Measurements from ENCODE around the gene GMEB1. TPM values are rescaled to one million over a fixed set of nuclear protein-coding genes. Genes with fewer than 3 reads are reported as not detected.
"Not testable (repeated sequence)": the region's sequence is repeated elsewhere in the genome, so short reads cannot be mapped to it uniquely, and the experiment has no call there.

Gene GMEB1
- total and polyA plus RNA-seq, 7 donors = 5.3 to 12.8 (median 10.9) TPM

DNA sequence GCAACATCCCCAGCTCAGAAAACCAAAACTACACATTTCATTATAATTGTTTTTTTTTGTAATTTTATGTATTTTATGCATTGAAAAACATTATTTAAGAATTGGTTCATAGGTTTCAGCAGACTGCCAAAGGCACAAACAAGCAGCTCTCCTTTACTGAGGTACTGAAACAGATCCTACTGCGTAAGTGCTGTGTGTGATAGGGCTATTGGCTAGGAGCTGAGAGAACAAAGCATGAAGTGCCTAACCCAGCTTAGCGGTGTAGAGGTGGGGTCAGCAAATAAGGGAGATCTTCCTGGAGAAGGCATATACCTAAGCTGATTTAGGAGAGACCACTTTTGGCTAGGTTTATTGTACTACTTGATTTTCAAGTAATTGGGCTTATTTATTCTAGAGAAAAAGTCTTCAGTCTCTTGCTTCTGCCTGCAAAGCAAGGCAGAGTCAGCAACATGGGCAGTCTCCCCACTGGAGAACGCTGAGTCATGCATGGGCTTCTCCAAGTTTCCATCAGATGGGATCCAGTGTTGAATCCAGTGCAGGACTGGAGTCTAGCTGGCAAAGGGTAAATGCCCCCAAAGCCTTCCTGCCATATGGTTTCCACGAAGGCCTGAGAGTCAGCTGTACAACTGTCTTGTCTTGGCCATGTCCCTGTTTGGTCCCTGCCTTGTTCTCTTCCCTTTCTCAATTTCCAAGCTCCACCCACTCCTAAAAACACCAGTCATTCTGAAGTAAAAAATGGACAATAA lies 50.2 kb downstream of the GMEB1 start:
- Histone ChIP-seq H3K36me3 (ENCODE audit: insufficient read depth in 1 of 2, low read depth in 1 of 2) (peaks cover 0 to 13% of the 10 kb centered on the region in 2 donors), H3K27me3 (ENCODE audit: insufficient read depth in 3 of 3, low read length in 2 of 3) (no peaks in the 10 kb centered on the region), H3K4me1 (peaks cover 7% of the 10 kb centered on the region), H3K9me3 (no peaks in the 10 kb centered on the region), H3K4me3 (no peak overlapping the region), H3K27ac (no peak overlapping the region)
- peak; percentile 36 to 52 (median 44) for ATAC-seq
- intact Hi-C loops (cut with DNase I) = no loop called here
- TF ChIP-seq, protein P1, sequence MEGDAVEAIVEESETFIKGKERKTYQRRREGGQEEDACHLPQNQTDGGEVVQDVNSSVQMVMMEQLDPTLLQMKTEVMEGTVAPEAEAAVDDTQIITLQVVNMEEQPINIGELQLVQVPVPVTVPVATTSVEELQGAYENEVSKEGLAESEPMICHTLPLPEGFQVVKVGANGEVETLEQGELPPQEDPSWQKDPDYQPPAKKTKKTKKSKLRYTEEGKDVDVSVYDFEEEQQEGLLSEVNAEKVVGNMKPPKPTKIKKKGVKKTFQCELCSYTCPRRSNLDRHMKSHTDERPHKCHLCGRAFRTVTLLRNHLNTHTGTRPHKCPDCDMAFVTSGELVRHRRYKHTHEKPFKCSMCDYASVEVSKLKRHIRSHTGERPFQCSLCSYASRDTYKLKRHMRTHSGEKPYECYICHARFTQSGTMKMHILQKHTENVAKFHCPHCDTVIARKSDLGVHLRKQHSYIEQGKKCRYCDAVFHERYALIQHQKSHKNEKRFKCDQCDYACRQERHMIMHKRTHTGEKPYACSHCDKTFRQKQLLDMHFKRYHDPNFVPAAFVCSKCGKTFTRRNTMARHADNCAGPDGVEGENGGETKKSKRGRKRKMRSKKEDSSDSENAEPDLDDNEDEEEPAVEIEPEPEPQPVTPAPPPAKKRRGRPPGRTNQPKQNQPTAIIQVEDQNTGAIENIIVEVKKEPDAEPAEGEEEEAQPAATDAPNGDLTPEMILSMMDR (IDR thresholded peaks at IDR 0.05) = no peak
- no peak for DNase-seq
- WGBS, 3 donors = 49 to 59% (median 52%) methylated on average over 4 of the region's 4 CpGs

DNA sequence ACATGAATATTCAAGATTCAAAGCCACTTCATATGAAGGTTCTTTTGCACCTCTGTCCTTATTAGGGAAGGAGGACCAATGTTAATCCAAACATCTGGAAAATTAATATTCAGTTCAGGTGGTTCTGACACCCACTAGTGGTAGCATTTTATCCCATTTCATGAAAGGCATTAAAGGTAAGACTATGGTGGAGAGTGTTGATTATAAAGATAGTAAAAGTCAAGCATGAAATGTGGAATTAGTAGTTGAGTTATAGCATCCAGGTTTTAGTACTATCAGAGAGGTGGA lies 50.7 kb downstream of the GMEB1 start:
- intact Hi-C loops (cut with DNase I) = no loop called here
- TF ChIP-seq, protein P1 (IDR thresholded peaks at IDR 0.05) = no peak
- peaks cover 0 to 8% of the 10 kb centered on the region in 2 donors for H3K36me3 ChIP-seq (ENCODE audit: insufficient read depth in 1 of 2, low read depth in 1 of 2)
- DNase-seq = no peak
- H3K4me3 ChIP-seq = no peak overlapping the region
- no peak for ATAC-seq
- no peaks in the 10 kb centered on the region for H3K9me3 ChIP-seq
- peaks cover 7% of the 10 kb centered on the region for H3K4me1 ChIP-seq
- H3K27ac ChIP-seq = no peak overlapping the region
- no peaks in the 10 kb centered on the region for H3K27me3 ChIP-seq (ENCODE audit: insufficient read depth in 3 of 3, low read length in 2 of 3)

DNA sequence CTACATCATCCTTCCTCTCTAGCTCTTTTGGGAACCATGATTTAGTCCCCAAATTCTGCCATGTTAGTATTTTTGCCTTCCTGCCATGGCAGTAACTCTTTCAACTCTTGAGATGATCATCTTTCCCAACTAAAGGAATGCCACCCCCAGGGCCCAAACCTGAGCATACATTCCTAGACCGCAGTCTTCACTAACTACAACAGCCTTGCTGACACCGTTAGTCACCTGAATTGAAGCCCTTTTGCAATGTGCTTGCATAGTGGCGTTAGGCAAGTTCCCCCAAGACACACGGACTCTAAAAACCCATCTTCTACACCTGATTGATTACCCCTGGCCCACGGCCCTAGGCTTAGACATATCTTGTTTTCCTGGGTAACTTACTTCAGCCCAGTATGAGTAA lies 51.8 kb downstream of the GMEB1 start:
- Histone ChIP-seq H3K27ac (no peak overlapping the region), H3K4me1 (peaks cover 7% of the 10 kb centered on the region), H3K36me3 (ENCODE audit: insufficient read depth in 1 of 2, low read depth in 1 of 2) (no peaks in the 10 kb centered on the region), H3K27me3 (ENCODE audit: insufficient read depth in 3 of 3, low read length in 2 of 3) (no peaks in the 10 kb centered on the region), H3K4me3 (no peak overlapping the region), H3K9me3 (no peaks in the 10 kb centered on the region)
- TF ChIP-seq, protein P1 (IDR thresholded peaks at IDR 0.05) = no peak
- WGBS, 3 donors = 85 to 88% (median 86%) methylated on average over 5 of the region's 5 CpGs
- intact Hi-C loops (cut with DNase I) = no loop called here
- no peak for ATAC-seq
- DNase-seq = no peak

DNA sequence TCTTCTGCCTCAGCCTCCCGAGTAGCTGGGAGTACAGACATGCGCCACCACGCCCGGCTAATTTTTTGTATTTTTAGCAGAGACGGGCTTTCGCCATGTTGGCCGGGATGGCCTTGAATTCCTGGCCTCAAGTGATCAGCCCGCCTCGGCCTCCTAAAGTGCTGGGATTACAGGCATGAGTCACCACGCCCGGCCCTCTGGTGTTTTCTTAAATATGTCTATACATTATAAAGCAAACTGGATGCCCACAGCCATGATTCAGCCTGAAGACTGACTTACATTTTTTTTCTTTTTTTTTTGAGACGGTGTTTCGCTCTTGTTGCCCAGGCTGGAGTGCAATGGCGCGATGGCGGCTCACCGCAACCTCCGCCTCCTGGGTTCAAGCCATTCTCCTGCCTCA lies 53.3 kb downstream of the GMEB1 start:
- H3K4me3 ChIP-seq; H3K27me3 ChIP-seq (ENCODE audit: insufficient read depth in 3 of 3, low read length in 2 of 3); H3K27ac ChIP-seq; H3K4me1 ChIP-seq; H3K9me3 ChIP-seq; ATAC-seq; DNase-seq; intact Hi-C loops (cut with DNase I); H3K36me3 ChIP-seq (ENCODE audit: insufficient read depth in 1 of 2, low read depth in 1 of 2): not testable (repeated sequence)
- WGBS, 3 donors = 93 to 96% (median 93%) methylated on average over 18 of the region's 18 CpGs

DNA sequence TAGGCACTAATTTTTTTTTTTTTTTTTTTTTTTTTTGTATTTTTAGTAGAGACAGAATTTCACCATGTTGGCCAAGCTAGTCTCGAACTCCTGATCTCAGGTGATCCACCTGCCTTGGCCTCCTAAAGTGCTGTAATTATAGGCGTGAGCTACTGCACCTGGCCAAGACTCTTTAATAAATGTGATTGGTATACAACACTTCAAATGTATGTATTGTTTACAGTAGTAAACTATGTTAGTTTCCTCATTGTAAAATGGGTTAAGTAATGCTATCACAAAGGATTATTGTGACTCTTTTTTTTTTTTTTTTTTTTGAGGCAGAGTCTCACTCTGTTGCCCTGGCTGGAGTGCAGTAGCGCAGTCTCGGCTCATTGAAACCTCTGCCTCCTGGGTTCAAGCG lies 56.8 kb downstream of the GMEB1 start:
- H3K27me3 ChIP-seq (ENCODE audit: insufficient read depth in 3 of 3, low read length in 2 of 3); H3K4me1 ChIP-seq; ATAC-seq; intact Hi-C loops (cut with DNase I); H3K36me3 ChIP-seq (ENCODE audit: insufficient read depth in 1 of 2, low read depth in 1 of 2); H3K4me3 ChIP-seq; DNase-seq; H3K27ac ChIP-seq; H3K9me3 ChIP-seq: not testable (repeated sequence)
- WGBS, 3 donors = 87 to 94% (median 91%) methylated on average over 5 of the region's 5 CpGs
